GM21576 (cell line): Measurements from ENCODE around the gene GRB2.
"Not testable (repeated sequence)": the region's sequence is repeated elsewhere in the genome, so short reads cannot be mapped to it uniquely, and the experiment has no call there.

Experiments
- ATAC-seq: cut with Tn5 transposase; IDR thresholded peaks from one replicate; pipeline ENCODE4 v1.9.1; 2021; ENCODE audit warnings: mild to moderate bottlenecking, moderate library complexity; ENCODE audit not compliant: unreplicated experiment

GRB2 gene

GRCh38 chr17:75405365-75406221 lies at the start of gene GRB2:
TSS of gene GRB2 (minus strand) at chr17:75405678. CDS start at chr17:75393628, 12,050 bp downstream.
- peak; percentile 59 for ATAC-seq

GRCh38 chr17:75454672-75455071 lies 49.2 kb upstream of the GRB2 start:
- not testable (repeated sequence) for ATAC-seq

- ATAC-seq, result no peak
Measured at GRCh38 chr17:75454193-75454592, 48.7 kb upstream of the GRB2 start.

- ATAC-seq, result no peak
Measured at GRCh38 chr17:75450270-75450669, 44.8 kb upstream of the GRB2 start.

- ATAC-seq, result no peak
Measured at GRCh38 chr17:75447951-75448856, 42.7 kb upstream of the GRB2 start.

GRCh38 chr17:75445896-75446295 lies 40.4 kb upstream of the GRB2 start:
- ATAC-seq, result not testable (repeated sequence)

GRCh38 chr17:75445296-75445695 lies 39.8 kb upstream of the GRB2 start:
- ATAC-seq, result no peak

GRCh38 chr17:75442168-75443103 lies 37.0 kb upstream of the GRB2 start:
- ATAC-seq, result no peak

GRCh38 chr17:75440738-75441448 lies 35.4 kb upstream of the GRB2 start:
- ATAC-seq, result no peak

GRCh38 chr17:75439287-75439686 lies 33.8 kb upstream of the GRB2 start:
- no peak for ATAC-seq

GRCh38 chr17:75437404-75437803 lies 31.9 kb upstream of the GRB2 start:
- not testable (repeated sequence) for ATAC-seq

- ATAC-seq, result not testable (repeated sequence)
Measured at GRCh38 chr17:75434433-75434832, 29.0 kb upstream of the GRB2 start.

GRCh38 chr17:75433218-75433783 lies 27.8 kb upstream of the GRB2 start:
- ATAC-seq, result no peak

GRCh38 chr17:75430159-75430974 lies 24.9 kb upstream of the GRB2 start:
- no peak for ATAC-seq

GRCh38 chr17:75428543-75429469 lies 23.3 kb upstream of the GRB2 start:
- no peak for ATAC-seq

- ATAC-seq, result no peak
Measured at GRCh38 chr17:75418531-75418930, 13.1 kb upstream of the GRB2 start.

- ATAC-seq, result no peak
Measured at GRCh38 chr17:75417054-75417580, 11.6 kb upstream of the GRB2 start.
